ENCODE results near the gene EME2. TPM values are rescaled to one million over a fixed set of nuclear protein-coding genes. Genes with fewer than 3 reads are reported as not detected.

The EME2 gene
- total and polyA plus RNA-seq, 2 donors (not counting 1 experiment from before 2014, with no cell fraction given) = 2.2 to 8.3 TPM

GRCh38 chr16:1790611-1791255 lies 18.1 kb downstream of the EME2 start:
- Histone ChIP-seq H3K79me2 (ENCODE audit: control insufficient read depth, insufficient read depth, low read length) (peaks cover 11% of the 10 kb centered on the region), H2AFZ (ENCODE audit: low read length) (no peak overlapping the region), H3K36me3 (ENCODE audit: control insufficient read depth, insufficient read depth, low read length) (peaks cover 20% of the 10 kb centered on the region), H3K27ac (ENCODE audit: insufficient read depth, low read length) (no peak overlapping the region), H4K20me1 (ENCODE audit: control insufficient read depth, extremely low read depth, insufficient read depth, low read length) (no peaks in the 10 kb centered on the region), H3K9ac (ENCODE audit: insufficient read depth, low read length) (no peak overlapping the region), H3K4me3 (replicated peaks in 1 of 4; ENCODE audit: control extremely low read depth in 1 of 4, insufficient read depth in 1 of 4, low read depth in 3 of 4, low read length in 4 of 4) (no peak overlapping the region), H3K9me3 (ENCODE audit: control insufficient read depth, insufficient read depth, low read depth, low read length) (no peaks in the 10 kb centered on the region), H3K27me3 (ENCODE audit: control insufficient read depth, insufficient read depth, low read length) (no peaks in the 10 kb centered on the region), H3K4me2 (ENCODE audit: extremely low read depth, insufficient read depth, low read length) (no peak overlapping the region), H3K4me1 (ENCODE audit: control insufficient read depth, extremely low read depth, insufficient read depth, low read length) (no peaks in the 10 kb centered on the region)
- TF ChIP-seq CTCF (conservative IDR thresholded peaks at IDR 0.05 in 1 of 2, IDR thresholded peaks at IDR 0.05 in 1 of 2; ENCODE audit: low read depth in 1 of 2, low read length in 2 of 2) = no peak
- no peak for TF ChIP-seq EZH2 (IDR thresholded peaks at IDR 0.05; ENCODE audit: low read length, missing control alignments)
- DNase-seq (ENCODE audit: low read depth in 2 of 2) = no peak

GRCh38 chr16:1791256-1791942 lies 18.8 kb downstream of the EME2 start:
- Histone ChIP-seq H3K27me3 (ENCODE audit: control insufficient read depth, insufficient read depth, low read length) (no peaks in the 10 kb centered on the region), H3K79me2 (ENCODE audit: control insufficient read depth, insufficient read depth, low read length) (peaks cover 5% of the 10 kb centered on the region), H3K27ac (ENCODE audit: insufficient read depth, low read length) (no peak overlapping the region), H3K9me3 (ENCODE audit: control insufficient read depth, insufficient read depth, low read depth, low read length) (no peaks in the 10 kb centered on the region), H3K4me2 (ENCODE audit: extremely low read depth, insufficient read depth, low read length) (no peak overlapping the region), H3K4me1 (ENCODE audit: control insufficient read depth, extremely low read depth, insufficient read depth, low read length) (no peaks in the 10 kb centered on the region), H2AFZ (ENCODE audit: low read length) (no peak overlapping the region), H3K4me3 (replicated peaks in 1 of 4; ENCODE audit: control extremely low read depth in 1 of 4, insufficient read depth in 1 of 4, low read depth in 3 of 4, low read length in 4 of 4) (no peak overlapping the region), H4K20me1 (ENCODE audit: control insufficient read depth, extremely low read depth, insufficient read depth, low read length) (no peaks in the 10 kb centered on the region), H3K9ac (ENCODE audit: insufficient read depth, low read length) (no peak overlapping the region), H3K36me3 (ENCODE audit: control insufficient read depth, insufficient read depth, low read length) (peaks cover 17% of the 10 kb centered on the region)
- DNase-seq (ENCODE audit: low read depth in 2 of 2) = no peak
- TF ChIP-seq EZH2 (IDR thresholded peaks at IDR 0.05; ENCODE audit: low read length, missing control alignments) = no peak
- no peak for TF ChIP-seq CTCF (conservative IDR thresholded peaks at IDR 0.05 in 1 of 2, IDR thresholded peaks at IDR 0.05 in 1 of 2; ENCODE audit: low read depth in 1 of 2, low read length in 2 of 2)

GRCh38 chr16:1791943-1792812 lies 19.6 kb downstream of the EME2 start:
- Histone ChIP-seq H3K79me2 (ENCODE audit: control insufficient read depth, insufficient read depth, low read length) (no peaks in the 10 kb centered on the region), H3K9ac (ENCODE audit: insufficient read depth, low read length) (no peak overlapping the region), H4K20me1 (ENCODE audit: control insufficient read depth, extremely low read depth, insufficient read depth, low read length) (no peaks in the 10 kb centered on the region), H3K36me3 (ENCODE audit: control insufficient read depth, insufficient read depth, low read length) (peaks cover 14% of the 10 kb centered on the region), H3K4me2 (ENCODE audit: extremely low read depth, insufficient read depth, low read length) (no peak overlapping the region), H3K27me3 (ENCODE audit: control insufficient read depth, insufficient read depth, low read length) (no peaks in the 10 kb centered on the region), H3K4me1 (ENCODE audit: control insufficient read depth, extremely low read depth, insufficient read depth, low read length) (no peaks in the 10 kb centered on the region), H3K4me3 (replicated peaks in 1 of 4; ENCODE audit: control extremely low read depth in 1 of 4, insufficient read depth in 1 of 4, low read depth in 3 of 4, low read length in 4 of 4) (no peak overlapping the region), H2AFZ (ENCODE audit: low read length) (no peak overlapping the region), H3K9me3 (ENCODE audit: control insufficient read depth, insufficient read depth, low read depth, low read length) (no peaks in the 10 kb centered on the region), H3K27ac (ENCODE audit: insufficient read depth, low read length) (no peak overlapping the region)
- DNase-seq (ENCODE audit: low read depth in 2 of 2) = no peak
- TF ChIP-seq EZH2 (IDR thresholded peaks at IDR 0.05; ENCODE audit: low read length, missing control alignments) (no peak), CTCF (conservative IDR thresholded peaks at IDR 0.05 in 1 of 2, IDR thresholded peaks at IDR 0.05 in 1 of 2; ENCODE audit: low read depth in 1 of 2, low read length in 2 of 2) (no peak)
